NT2/D1 (cell line): ENCODE measurements around the gene ARID3B.

Source experiments
- SUZ12 ChIP-seq: IDR thresholded peaks from 2 replicates; pipeline ENCODE4 v1.6.1; 2011; ENCODE audit not compliant: insufficient read length, insufficient read depth; ENCODE audit errors: extremely low read depth
- ZNF274 ChIP-seq: IDR thresholded peaks from 2 replicates; pipeline ENCODE4 v1.6.1; 2011; ENCODE audit warnings: mild to moderate bottlenecking, low read depth, low read length

GRCh38 chr15:74537736-74538135, 3.3 kb upstream of the ARID3B start:
- TF ChIP-seq ZNF274 (no peak), SUZ12 (no peak)
